NCI-H748 (cell line): ENCODE measurements around the gene CACNA1S.

Source experiments
- DNase-seq: peaks from one replicate; lab custom pipeline; 2025; ENCODE audit not compliant: unreplicated experiment; lab: John Stamatoyannopoulos, UW

CACNA1S gene

GRCh38 chr1:201112173-201112731 is at the start of gene CACNA1S:
CACNA1S (minus strand) TSS chr1:201112426; CDS start chr1:201112339, 87 bp downstream.
- no peak for DNase-seq

- no peak for DNase-seq
These were observed 45.7 kb upstream of the CACNA1S start for GRCh38 chr1:201157949-201158348.

GRCh38 chr1:201156819-201157218 is 44.6 kb upstream of the CACNA1S start:
- DNase-seq: no peak

DNA sequence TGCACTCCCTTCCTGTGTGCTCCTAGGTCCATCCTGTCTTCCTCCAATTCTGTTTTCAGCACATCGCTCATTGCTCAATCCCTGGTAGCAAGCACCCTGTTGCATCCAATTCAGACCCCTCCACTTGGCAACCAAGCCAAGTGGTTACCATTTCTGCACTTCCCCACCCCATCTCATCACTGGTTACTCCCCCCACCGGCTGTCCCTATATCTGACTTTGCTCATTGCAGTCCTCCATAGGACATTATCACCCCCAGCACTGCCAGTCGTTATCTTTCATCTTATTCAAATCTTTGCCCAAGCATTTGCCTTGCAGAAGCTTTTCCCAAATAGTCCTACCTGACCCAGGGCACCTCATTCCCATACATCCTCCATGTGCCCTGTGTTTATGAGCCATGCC is 44.1 kb upstream of the CACNA1S start:
- DNase-seq: no peak

GRCh38 chr1:201155354-201155753 is 43.1 kb upstream of the CACNA1S start:
- no peak for DNase-seq

DNA sequence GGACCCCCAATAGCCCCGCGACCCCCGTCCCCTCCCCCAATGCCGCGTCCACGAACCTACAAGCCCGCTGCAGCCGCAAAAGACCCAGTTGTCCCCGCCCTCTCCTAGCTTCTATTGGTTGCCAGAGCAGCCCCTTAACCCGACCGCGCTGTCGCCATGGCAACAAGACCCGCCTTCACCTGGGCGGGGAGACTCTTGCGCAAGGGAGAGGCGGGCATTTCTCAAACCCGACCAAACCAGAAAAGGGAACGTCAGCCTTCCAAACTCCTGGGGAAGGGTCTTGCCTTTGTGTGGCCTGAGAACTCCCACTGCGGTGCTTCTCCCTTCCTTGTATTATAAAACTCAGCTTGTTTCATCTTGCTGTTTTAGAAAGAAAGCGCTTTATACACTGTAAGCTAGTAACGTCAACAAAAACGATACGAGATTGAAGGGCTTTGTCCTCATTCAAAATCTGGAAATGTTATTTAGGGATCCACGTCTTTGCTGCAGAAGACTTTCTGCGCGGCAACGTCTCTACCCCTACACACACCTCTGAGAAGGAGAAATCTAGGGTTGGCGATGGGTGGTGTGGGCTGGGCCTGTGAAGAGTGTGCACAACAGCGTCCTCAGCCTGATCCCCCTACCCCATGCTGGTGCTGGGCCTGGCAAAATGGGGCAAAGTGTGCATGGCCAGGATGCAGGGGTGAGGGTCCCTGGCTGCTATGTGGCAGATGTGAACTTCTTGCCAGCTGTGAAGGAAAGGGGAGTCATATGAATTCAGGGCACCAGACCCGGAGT is 42.4 kb upstream of the CACNA1S start, which contains the start of gene TMEM9:
TSS of gene TMEM9 (minus strand) at position 86 of the 777 bp plus-strand sequence. CDS start 551 bp downstream, outside the sequence.
- DNase-seq: peak; percentile 94

DNA sequence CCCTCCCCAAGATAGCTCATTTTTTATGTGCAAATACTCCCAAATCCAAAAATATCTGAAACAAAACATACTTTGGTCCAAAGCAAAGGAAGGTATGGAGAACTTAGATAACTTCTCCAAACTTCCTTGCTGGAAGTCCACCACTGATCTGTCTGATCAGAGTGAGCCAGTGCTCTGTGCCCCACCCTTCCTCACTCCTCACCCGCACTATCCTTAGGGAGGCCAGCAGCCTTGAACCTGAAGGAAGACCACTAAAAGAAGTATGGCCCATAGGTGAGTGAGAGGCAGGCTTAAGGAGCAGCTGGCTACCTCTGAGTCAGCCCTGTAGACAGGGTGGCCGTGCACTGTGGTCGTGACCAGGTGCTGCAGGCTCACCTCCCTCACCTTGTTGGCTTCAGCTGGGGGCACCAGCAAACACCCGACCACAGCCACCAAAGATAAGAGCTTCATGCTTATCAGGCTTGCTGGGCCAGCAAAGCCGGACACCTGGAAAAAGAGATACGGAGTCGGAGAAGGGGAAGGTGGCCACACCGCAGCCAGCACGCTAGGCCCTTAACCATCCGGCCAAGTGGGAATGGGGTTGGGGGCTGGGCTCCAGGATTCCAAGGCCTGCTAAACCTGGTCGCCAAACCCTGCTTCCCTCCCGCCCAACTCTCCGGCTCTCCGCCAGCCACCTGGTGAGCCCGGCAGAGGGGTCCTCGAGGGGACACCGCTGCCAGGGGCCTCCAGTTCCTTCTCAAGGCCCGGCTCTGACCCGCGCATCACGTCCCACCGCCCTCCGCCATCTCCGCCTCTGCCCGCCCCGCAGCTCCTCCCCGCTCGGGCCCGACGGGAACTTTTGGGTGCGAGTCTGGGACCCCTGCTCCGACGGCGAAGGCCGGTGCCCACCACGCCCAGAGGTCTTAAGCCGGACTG is 41.5 kb upstream of the CACNA1S start:
- peak; percentile 53 for DNase-seq

DNA sequence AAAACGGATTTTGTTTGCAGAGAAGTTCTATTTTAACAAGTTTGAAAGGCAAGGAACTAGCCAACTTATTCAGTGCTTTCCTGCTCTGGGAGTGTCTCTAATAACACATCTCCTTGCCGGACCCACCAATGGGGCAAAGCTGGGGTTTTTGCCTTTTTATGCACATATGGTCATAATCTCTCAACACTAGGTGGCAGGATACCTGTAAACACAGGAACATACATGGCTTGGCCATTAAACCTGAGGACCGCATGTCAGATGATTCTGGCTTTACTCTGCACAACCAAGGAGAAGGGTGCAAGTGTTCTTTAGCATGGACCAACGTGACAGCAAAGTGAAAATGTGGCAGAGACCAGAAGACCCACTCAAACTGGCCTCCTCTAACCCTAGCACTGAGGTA is 37.2 kb upstream of the CACNA1S start:
- DNase-seq: peak; percentile 49

DNA sequence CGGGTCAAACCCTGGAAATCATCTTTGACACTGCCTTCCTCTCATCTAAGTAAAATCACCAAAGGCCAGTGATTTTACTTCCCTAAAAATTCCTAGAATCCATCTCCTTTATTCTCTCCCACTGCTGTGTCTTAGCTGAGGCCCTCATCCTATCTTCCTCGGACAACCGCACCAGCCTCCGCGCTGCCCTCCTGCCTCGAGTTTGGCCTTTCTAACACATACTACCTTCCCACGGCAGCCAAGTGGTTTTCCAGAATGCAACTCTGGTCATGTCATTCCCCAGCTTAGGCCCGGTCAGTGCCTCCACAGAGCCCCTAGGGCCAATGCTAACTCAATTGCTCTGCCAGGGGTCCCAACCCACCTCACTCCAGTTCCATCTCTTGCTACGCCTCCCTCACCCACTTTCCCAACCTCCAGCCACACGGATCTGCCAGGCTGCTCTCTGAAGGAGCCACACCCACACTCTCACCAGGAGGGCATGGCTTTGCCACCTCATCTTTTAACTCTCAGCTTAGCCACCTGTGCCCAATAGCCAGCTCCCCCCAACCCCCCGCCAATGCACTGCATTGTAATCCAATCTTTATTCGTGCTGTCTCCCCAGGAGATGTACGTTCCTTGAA is 35.3 kb upstream of the CACNA1S start:
- DNase-seq: no peak

- no peak for DNase-seq
These were observed 34.6 kb upstream of the CACNA1S start for GRCh38 chr1:201146626-201147390.

DNA sequence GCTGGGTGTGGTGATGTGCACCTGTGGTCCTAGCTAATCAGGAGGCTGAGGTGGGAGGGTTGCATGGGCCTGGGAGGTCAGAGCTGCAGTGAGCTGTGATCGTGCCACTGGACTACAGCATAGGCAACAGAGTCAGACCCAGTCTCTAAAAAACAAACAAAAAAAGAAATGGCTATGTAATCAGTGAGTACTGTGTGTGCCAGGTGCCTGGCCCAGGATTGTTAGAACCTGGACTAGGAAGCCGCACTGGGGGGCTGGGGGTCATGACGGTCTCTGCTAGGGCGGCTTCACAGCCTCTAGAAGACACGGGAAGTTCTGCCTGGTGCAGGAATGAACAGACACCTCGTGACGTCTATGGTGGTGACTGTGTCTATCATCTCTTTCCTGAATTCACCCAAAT is 33.6 kb upstream of the CACNA1S start:
- DNase-seq: no peak

DNA sequence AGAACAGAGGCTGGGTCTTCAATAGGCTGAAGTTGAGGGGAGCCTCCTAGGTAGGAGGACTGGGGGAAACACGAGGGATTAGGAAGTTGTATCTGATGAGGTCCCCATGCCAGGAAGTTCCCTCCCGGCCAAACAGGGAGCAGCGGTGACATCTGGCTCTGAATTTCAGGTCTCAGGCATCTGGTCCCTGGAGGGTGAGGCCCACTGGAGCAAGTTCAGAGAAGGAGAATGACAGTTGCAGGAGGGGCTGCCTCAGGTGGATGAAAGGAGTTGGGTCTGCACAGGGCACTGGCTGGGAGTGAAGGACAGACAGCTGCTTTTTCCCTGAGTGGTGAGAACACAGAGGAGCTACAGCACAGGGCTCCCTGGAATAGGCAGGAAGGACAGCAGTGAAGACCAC is 32.9 kb upstream of the CACNA1S start:
- DNase-seq: no peak

DNA sequence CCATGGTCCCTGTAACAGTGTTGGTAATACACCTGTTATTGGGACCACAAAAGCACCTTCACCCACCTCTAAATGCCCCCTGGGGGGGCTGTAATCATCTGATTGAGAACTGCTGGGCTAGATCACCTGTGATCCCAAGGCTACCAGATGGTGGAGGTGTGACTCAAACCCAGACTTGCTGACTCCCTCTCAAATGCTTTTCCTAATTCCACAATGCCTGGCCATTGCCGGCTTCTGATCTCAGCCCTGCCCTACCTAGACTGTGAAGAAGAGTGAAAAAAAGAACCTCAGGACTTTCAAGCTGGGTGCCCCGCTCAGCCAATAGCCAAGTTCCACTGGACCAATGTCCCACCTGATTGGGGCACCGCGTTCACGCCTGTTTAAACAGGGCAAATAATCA is 32.5 kb upstream of the CACNA1S start:
- DNase-seq: no peak

DNA sequence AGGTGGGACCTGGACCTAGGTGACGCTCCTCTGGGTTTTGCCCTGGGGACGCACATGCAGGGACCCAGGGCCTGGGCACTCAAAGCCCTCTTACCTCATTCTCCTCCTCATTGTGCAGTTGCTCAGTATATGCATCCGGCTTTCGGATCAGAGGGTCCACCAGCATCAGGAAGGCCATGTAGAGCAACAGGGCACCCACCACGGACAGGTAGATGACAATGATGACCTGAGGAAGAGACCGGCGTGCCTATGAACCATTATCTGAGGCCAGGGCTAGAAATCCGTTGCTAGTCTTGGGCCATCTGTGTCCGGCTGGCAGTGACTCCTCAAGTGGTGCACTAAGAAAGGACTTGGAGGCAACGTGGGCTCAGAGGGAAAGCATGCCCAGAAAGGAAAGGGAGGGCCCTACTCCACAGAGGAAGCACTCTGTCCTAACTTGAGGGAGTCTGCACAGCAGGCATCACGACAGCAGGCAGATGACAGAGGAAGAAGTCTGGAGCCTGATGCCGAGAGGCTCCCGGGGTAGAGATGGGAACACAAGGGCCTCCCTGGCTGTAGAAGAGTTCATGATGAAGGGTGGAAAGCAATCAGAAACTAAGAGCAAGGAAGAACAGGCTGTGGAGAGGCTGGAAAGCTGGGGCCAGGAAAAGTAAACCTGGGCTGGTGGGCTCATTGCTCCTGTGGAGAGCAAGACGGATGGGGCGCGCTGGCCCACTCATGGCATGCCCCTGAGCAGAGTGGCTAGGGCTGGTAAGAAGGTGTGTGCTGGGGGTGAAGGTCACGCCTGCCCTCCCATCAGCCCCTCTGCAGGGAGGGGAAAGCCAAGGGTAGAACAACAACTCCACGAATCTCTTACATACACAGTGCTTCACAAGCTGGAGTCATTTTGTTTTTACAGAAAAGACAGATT is 31.8 kb upstream of the CACNA1S start:
- DNase-seq: no peak

DNA sequence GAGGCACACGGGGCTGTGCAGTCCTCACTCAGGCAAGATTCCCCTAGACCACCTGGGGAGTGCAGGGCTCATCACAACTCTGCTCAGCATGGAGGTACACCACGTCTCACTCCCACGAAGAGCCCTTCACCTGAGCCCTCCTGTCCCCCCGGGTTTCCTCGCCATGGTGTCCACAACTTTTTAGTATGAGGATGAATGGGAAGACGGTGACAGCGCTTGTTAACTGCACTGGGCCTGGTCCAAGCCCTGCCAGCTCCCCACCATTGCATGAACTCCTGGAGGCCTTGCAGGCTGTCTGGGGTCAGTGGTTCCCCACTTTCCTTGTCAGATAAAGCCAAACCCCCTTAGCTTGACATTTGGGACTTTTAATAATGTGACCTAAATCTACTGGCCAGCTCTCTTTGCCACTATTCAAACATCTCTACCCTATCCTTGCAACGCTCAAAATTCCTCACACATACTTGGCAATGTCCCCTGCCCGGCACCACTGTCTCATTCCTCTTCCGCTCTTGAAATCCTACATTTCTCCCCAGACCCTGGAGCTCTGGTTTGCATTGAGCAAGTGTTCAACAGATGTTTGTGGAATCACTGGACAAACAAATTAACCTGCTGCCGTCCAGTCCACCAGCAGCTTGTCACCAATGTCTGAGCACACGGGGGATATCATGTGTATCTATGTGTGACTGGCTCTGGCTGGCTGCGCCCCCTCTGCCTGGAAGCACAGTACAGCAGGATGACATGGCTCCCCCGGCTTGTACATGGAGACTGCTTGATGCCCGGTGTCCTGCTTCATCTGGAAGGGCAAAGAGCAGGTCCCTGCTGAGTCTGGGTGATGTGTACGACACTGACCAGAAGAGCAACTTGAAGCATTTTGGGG is 30.9 kb upstream of the CACNA1S start:
- DNase-seq: no peak

- DNase-seq: no peak
These were observed 30.0 kb upstream of the CACNA1S start for GRCh38 chr1:201142011-201142848.

DNA sequence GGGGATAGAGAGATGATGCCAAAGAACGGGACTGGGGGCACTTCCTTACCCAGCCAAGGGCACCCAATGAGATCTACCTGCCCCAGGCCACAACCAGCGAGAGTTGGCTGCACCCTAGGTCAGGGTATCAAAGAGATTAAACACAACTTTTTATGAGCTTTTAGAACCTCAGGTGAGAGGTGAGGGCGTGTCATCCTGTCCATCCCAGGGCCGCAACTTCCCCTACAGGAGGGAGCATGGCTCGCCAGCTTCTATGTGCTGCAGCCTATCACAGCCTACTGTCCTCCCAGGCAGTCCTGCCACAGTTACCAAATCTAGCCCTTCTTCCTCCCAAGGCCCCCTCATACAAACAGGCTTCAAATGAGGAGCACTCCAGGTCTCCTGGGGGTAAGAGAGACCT is 29.2 kb upstream of the CACNA1S start:
- no peak for DNase-seq

DNA sequence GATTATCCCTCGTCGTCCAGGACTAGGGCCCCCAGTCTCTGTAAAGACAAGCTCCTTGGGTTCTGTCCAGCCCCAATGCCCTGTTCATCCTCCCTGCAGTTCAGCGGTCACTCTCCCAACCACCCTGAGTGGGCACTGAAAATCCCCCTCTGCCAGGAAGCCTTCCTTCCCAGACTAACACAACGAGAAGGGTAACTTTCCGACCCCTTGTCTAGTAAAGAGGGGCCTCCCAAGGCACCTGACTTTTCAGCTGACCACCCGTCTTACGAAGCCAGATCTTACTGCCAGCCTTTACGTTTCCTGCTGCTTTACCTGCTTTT is 28.7 kb upstream of the CACNA1S start:
- no peak for DNase-seq
